Epithelial cell of esophagus (primary cell): ENCODE data around the gene SLC27A4.
A peak's percentile ranks its signal among the peaks of the same experiment; 100 is the strongest.
"Not testable (repeated sequence)": the region's sequence is repeated elsewhere in the genome, so short reads cannot be mapped to it uniquely, and the experiment has no call there.

Source experiments
- DNase-seq: peaks from one replicate; pipeline ENCODE4 v3.0.0; 2010; ENCODE audit warnings: low read depth
- H3K4me3 ChIP-seq: 2 replicates; pipeline ENCODE4 v1.5.1; 2011; ENCODE audit warnings: mild to moderate bottlenecking, low read length, control low read depth
- TF ChIP-seq, protein P1 (sequence below): IDR thresholded peaks from 2 replicates; pipeline ENCODE4 v1.5.1; 2011; ENCODE audit warnings: low read depth, mild to moderate bottlenecking, low read length, control low read depth, inconsistent platforms; ENCODE audit not compliant: insufficient read depth; ENCODE audit errors: missing control alignments

The SLC27A4 gene

DNA sequence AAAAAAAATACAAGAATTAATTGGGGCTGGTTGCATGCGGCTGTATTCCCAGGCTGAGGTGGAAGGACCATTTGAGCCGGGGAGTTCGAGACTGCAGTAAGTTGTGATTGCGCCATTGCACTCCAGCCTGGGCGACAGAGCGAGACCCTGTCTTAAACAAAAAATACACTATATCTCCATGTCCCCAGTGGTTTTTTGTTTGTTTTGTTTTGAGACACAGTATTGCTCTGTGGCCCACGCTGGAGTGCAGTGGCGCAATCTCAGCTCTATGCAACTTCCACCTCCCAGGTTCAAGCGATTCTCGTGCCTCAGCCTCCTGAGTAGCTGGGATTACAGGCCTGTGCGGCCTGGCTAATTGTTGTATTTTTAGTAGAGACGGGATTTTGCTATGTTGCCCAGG lies 16.5 kb upstream of the SLC27A4 start:
- TF ChIP-seq, protein P1, sequence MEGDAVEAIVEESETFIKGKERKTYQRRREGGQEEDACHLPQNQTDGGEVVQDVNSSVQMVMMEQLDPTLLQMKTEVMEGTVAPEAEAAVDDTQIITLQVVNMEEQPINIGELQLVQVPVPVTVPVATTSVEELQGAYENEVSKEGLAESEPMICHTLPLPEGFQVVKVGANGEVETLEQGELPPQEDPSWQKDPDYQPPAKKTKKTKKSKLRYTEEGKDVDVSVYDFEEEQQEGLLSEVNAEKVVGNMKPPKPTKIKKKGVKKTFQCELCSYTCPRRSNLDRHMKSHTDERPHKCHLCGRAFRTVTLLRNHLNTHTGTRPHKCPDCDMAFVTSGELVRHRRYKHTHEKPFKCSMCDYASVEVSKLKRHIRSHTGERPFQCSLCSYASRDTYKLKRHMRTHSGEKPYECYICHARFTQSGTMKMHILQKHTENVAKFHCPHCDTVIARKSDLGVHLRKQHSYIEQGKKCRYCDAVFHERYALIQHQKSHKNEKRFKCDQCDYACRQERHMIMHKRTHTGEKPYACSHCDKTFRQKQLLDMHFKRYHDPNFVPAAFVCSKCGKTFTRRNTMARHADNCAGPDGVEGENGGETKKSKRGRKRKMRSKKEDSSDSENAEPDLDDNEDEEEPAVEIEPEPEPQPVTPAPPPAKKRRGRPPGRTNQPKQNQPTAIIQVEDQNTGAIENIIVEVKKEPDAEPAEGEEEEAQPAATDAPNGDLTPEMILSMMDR: no peak
- peak overlapping the region; percentile 98 for H3K4me3 ChIP-seq
- no peak for DNase-seq

DNA sequence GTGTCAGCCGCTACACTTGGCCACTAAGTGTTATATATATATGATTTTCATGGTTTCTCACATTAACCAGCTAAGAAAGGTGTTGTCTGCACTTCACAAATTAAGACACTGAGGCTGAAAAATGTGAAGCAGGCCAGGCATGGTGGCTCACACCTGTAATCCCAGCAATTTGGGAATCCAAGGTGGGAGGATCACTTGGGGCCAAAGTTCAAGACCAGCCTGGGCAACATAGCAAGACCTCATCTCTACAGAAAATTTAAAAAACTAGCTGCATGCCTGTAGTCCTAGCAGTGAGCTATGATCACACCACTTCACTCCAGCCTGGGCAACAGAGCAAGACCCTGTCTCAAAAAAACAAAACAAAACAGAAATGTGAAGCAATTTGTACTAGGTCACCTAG lies 15.9 kb upstream of the SLC27A4 start:
- TF ChIP-seq, protein P1: no peak
- no peak overlapping the region for H3K4me3 ChIP-seq
- DNase-seq: no peak

DNA sequence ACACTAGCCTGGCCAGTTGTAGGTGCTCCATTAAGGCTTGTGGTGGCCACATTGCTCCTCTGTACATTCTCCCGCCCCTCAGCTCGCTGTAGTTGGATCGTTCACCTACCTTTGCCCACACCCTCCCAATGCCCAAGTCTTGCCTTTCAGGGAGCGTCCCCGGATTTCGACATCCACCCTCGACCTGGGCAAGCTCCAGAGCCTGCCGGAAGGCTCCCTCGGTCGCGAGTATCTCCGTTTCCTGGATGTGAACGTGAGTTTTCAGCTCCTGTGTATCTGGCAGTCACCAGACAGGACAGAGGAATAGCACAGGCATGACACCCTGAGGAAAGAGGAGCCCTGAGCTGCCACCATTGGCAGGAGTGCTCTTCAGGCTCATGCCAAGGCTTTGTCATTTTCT lies 14.7 kb upstream of the SLC27A4 start:
- no peak for DNase-seq
- no peak overlapping the region for H3K4me3 ChIP-seq
- TF ChIP-seq, protein P1: no peak

- TF ChIP-seq, protein P1: no peak
- no peak overlapping the region for H3K4me3 ChIP-seq
- no peak for DNase-seq
Observed at GRCh38 chr9:128333451-128333869, 6.9 kb upstream of the SLC27A4 start.

GRCh38 chr9:128335161-128335560 lies 5.2 kb upstream of the SLC27A4 start:
- DNase-seq: no peak
- TF ChIP-seq, protein P1: no peak
- H3K4me3 ChIP-seq: no peak overlapping the region

DNA sequence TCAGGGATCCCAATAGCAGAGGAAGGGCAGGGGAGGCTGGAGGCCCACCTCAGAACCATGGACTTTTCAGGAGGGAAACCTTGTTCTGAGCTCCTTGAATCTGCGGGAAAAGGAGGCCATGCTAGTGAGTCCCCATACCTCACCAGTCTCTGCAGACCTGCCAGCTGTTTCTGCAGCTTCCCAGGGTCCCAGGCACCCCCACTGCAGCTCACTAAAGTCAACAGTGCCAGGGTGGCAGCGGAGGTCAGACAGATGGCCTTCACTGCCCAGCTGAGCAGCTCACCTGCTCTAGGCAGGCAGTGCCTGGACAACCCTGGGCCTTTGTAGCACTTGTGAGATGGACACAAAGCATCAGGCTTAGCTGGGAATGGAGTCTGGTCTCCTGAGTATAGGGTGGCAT lies 4.4 kb upstream of the SLC27A4 start:
- TF ChIP-seq, protein P1: no peak
- H3K4me3 ChIP-seq: no peak overlapping the region
- DNase-seq: no peak

DNA sequence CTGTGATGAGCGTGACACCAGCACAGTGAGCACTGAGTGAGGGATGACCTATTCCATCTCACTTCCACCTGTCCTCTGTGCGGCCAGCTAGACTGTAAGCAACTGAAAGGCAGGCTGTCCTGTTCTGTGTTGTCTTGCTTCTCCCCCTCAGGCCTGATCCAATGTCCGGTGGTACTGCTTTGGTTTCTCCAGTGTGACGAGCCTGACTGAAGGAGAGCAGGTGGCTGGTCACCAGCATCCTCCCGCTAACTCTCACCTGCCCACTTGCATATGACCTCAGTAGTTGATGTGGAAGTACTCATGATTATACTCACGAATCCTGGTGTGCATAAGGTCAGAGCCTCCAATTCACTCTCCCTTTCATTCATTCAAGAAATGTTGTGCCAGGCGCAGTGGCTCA lies 2.4 kb upstream of the SLC27A4 start:
- DNase-seq: no peak
- TF ChIP-seq, protein P1: no peak

DNA sequence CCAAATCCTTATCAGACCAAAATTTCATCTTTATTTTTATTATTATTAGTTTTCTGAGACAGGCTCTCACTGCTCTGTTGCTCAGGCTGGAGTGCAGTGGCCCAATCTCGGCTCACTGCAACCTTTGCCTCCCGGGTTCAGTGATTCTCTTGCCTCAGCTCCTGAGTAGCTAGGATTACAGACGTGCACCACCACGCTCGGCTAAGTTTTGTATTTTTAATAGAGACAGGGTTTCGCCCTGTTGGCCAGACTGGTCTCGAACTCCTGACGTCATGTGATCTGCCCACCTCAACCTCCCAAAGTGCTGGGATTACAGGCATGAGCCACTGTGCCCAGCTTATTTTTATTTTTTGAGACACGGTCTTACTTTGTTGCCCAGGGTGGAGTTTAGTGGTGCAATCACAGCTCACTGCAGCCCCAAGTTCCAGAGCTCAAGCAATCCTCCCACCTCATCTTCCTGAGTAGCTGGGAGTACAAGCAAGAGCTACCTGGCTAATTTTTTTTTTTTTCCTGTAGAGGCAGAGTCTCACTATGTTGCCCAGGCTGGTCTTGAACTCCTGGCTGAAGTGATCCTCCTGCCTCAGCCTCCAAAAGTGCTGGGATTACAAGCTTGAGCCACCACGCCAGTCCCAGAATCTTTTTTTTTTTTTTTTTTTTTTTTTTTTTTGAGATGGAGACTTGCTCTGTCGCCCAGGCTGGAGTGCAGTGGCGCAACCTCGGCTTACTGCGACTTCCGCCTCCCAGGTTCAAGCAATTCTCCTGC lies 1.3 kb upstream of the SLC27A4 start:
- DNase-seq: not testable (repeated sequence)

More for the DNA sequence above, 2.4 kb upstream of the SLC27A4 start:
- H3K4me3 ChIP-seq: no peak overlapping the region

More for the DNA sequence above, 1.3 kb upstream of the SLC27A4 start:
- H3K4me3 ChIP-seq: not testable (repeated sequence)
